Measurements from ENCODE around the gene FBXO5. TPM values are rescaled to one million over a fixed set of nuclear protein-coding genes. Genes with fewer than 3 reads are reported as not detected.
A peak's percentile ranks its signal among the peaks of the same experiment; 100 is the strongest.

Gene FBXO5
- polyA plus RNA-seq, 4 donors: 27.4 to 42.5 (median 31.5) TPM

DNA sequence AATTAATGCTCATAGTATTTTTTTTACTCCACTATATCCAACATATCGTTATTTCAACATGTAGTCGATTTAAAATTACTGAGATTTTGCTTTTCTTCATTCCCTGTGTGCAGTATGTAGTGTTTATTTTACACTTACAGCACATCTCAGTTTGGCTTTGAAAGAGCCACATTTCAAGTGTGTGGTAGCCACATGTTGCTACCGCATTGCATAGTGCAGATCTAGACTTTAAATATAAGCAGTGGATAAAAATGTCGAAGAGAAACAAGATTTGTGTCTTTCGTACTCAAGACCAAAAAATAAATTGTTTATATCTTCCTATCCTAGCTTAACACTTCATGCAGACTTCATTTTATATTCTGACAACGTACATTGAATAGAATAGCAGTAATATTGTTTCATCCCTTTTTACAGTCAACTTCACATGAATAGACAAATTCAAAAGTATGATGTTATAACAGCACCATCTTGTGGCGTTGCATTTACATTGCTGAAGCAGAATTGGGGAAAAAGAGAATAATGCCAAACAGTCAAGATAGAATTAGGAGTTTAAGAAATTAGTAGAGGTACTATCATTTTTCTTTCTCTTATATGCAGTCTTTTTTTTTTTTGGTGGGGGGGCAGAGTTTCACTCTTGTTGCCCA lies 29.9 kb downstream of the FBXO5 start:
- peak in 1 of 4 donors; percentile 2 for DNase-seq (ENCODE audit: low read depth in 4 of 4, low spot score in 3 of 4)

DNA sequence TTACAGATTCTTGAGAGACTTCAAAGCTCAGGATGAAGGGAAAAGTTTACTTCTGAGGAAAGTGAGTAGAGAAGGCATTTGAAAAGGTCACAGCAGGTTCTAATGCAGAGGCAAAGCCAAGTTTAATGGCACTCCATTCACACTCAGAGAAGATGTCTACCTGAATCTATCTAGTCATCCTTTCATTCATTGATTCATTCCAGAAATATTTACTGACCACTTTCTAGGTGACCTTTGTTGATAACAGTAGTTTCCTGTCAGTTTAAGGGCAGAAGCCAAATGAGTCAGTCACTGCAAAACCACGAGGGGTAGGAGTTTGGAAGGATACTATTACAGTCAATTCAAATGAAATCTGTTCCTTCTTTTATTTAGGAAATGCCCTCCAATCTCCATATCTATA lies 30.8 kb downstream of the FBXO5 start:
- no peak for DNase-seq (ENCODE audit: low read depth in 4 of 4, low spot score in 3 of 4)

DNA sequence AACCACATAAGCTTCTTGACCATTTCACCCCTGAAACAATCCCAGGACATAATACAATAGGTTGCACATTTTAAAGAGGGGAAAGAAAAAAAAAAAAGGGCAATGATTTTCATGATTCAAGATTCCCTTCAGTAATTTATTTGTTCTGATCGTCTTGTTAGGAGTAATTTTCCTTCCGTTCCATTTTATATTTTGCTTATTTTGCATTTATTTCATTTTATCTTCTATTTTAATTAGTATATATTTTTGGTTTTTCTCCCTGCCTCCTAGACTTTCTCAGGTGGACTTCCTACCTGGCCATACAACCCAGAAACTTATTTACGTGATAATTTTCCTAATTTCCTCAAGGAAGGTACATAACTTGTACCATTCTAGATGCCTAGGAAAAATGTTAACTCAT lies 32.6 kb downstream of the FBXO5 start:
- no peak for DNase-seq (ENCODE audit: low read depth in 4 of 4, low spot score in 3 of 4)

DNA sequence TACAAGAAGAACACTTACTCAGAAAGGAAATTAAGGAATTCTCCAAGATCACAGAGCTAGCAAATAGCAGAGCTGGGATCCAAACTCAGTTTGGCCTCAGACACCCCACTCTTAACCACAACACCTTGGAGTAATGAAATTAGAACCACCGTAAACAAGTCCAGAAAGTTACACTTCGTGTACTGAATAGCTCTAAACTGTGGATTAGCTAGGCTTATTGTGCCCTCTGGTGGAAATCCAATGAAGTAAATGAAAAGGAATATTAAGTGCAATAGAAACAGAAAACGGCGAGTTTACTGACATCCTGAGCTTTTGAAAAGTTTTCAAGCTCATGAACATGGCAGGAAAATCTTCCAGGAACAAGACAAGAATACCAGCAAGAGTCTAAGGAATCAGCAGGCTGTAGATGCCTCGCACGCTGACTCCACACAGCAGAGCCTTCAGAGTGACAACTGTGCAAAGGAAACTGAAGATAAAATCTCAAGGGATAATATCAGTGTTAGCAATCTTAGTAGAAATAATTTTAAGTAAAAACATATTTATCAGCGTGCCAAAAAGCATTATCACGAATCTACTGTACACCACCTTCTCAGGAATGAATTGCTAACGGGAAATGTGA lies 34.6 kb downstream of the FBXO5 start:
- peak in 3 of 4 donors; percentile 19 to 22 (median 20) for DNase-seq (ENCODE audit: low read depth in 4 of 4, low spot score in 3 of 4)

DNA sequence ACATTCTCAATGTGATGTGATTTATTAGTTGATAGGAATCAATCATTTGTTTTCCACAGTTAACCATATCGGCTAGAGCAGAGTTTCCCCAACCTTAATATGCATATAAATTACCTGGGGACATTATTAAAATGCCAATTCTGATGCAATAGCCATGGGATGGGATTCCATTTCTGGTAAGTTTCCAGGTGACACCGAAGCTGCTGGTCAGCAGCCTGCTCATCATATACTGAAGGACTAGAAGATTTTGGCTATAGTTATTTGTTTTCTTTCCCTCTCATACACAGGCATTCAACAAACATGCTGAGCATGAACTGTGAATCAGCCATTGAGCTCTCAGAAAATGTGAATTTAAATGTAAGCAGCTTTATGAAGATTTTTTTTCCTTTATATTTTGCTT lies 35.8 kb downstream of the FBXO5 start:
- DNase-seq (ENCODE audit: low read depth in 4 of 4, low spot score in 3 of 4): no peak

DNA sequence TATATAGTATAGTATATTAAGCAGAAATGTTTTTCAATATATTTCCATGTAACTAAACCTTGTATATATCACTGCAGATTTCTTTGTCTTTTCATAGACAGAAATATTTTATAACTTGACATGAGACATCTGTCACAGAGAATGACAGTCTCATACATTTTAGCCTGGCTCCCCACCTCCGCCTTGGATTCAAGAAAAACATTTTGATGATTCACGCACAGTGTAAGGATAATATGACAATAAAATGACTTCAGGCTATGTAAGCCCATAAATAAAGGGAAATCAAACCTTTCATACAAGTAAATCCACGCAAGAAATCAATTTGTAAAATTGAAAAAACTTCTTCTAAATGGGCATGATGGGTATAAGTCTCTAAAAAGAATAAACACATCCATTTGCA lies 36.4 kb downstream of the FBXO5 start:
- DNase-seq (ENCODE audit: low read depth in 4 of 4, low spot score in 3 of 4): no peak

DNA sequence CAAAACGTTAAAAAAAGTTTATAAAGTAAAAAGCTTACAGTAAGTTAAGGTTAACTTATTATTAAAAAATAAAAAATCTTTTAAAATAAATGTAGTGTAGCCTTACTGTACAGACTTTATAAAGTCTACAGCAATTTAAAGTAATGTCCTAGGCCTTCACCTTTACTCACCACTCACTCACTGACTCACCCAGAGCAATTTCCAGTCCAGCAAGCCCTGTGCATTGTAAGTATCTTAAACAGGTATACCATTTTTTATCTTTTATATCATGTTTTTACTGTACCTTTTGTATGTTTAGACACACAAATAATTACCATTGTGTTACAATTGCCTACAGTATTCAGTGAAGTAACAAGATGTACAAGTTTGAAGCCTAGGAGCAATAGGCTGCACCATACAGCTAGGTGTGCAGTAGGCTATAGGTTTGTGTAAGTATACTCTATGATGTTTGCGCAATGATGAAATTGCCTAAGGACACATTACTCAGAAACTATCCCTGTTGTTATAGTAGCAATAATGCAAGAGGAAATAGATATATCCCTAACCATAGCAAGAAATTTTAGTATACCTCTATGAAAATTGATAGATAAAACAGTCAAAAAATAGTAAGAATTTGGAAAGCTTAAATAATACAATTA lies 39.5 kb downstream of the FBXO5 start:
- DNase-seq (ENCODE audit: low read depth in 4 of 4, low spot score in 3 of 4): no peak

DNA sequence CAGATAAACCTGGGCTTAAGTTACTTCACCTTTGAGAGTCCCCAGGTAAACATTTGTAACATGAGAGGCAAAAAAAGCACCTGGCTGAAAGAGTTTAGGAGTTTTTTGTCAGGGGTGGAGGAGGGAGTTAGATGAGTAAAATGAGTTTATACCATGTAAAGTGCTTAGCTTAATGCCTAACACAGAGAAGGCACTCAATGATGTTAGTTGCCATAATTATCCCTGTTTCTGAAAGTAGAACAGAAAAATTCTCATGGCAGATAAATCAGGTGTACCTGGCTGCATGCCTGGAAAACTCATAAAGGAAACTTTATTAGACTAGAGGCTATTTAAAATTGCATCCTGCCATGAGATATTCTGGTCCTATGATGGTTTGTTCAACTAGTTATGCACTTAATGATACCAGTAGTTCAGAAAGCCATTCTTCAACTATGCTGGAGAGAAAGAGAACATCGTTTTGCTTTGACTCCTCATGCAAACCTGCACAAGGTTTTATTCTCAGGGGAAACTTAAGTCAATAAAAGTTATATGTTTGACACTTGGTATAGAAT lies 40.4 kb downstream of the FBXO5 start:
- DNase-seq (ENCODE audit: low read depth in 4 of 4, low spot score in 3 of 4): no peak

DNA sequence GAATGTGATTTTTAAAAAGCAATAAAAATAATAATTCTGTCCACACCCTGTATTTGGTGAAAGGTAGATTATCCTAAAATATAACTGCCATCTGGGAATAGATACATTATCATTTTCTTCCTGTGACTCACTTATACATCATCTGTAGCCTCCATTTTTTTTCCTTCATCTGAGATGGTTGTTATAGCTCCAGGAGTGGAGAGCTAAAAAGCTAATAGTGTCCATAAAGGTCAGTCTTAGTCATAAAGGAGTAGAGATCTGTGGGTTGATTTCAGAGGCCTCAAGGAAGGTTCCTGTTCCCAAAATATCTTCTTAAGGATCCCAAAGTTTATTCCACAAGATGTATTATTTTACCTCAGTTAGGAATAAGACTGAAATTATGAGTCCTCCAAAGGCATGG lies 41.1 kb downstream of the FBXO5 start:
- no peak for DNase-seq (ENCODE audit: low read depth in 4 of 4, low spot score in 3 of 4)

DNA sequence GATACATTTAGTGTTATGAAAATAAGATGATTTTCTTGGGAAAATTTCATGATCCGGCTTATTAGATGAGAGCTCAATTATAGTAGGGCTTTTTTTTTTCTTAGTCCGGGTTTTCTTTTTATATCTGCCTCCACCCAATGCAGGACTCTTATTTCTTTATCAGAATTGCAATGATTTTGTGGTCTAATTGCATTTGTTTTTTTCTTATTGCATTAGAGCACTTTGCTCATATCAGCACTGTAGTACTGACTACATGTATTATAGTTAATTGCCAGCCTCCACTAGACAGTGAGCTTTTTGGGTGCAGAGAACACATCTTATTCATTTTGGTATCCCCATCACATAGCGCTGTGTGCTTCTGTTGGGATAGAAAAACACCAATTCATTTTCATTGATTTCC lies 50.0 kb downstream of the FBXO5 start:
- DNase-seq (ENCODE audit: low read depth in 4 of 4, low spot score in 3 of 4): no peak

DNA sequence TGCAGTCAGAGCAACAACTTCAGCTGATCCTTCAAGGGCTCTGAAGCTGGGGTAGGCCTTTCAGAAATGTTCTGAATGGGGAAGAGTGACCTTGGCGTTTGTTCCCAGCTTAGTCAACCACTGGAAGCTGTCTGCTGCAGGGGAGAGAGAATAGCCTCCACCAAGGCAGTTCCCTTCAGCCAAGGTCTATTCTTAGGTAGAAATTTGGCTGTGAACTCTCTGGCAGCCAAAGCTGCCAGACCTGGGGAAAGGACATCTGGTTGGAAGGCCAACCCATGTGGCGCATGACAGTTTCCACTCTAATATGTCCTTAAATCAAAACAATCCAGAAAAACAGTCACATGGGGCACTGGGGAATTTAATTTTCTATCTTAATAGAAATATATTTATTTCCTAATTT lies 60.1 kb downstream of the FBXO5 start:
- no peak for DNase-seq (ENCODE audit: low read depth in 4 of 4, low spot score in 3 of 4)

Other genes with a start within 250 kb of the FBXO5 start
- gene VIP, start 232.2 kb downstream of the FBXO5 start, polyA plus RNA-seq (ENCODE audit: insufficient read length in 4 of 4): 1 to 10 TPM in 2 of 4 donors, under 1 TPM in 2; 0.68 to 1.8 (median 1.2) TPM
- 10 to 100 TPM; 15.7 to 35.0 (median 27.6) TPM for gene MTRF1L, start 19.7 kb upstream of the FBXO5 start, polyA plus RNA-seq (ENCODE audit: insufficient read length in 4 of 4)
- gene RGS17, start 148.2 kb upstream of the FBXO5 start, polyA plus RNA-seq (ENCODE audit: insufficient read length in 4 of 4): 1 to 10 TPM; 2.3 to 4.1 (median 3.2) TPM